A549 (cell line): Measurements from ENCODE around the gene CEP112. TPM values are rescaled to one million over a fixed set of nuclear protein-coding genes. Genes with fewer than 3 reads are reported as not detected.

ENCODE experiments used
- ATAC-seq, 2 experiments: fragments of 200-7000 bp in 1 of 2; fragments of >200 bp in 1 of 2; cut with Nextera tagmentation in 1 of 2; cut with Tn5 transposase in 1 of 2; 3 replicates each; pipeline versions ENCODE4 v1.8.0 to v1.9.1; 2018 to 2020; ENCODE audit warnings: mild to moderate bottlenecking in 1 of 2, moderate library complexity in 1 of 2
- CTCF ChIA-PET: fragments of 300-600 bp; sonication (Branson Sonifier 250); formaldehyde crosslinking; extraction: SDS; loops from one replicate; lab custom pipeline; 2021; ENCODE audit warnings: antibody characterized with exemption, inconsistent platforms; lab: Yijun Ruan, JAX
- POLR2A ChIA-PET: fragments of 350-600 bp; formaldehyde crosslinking; extraction: SDS; loops from one replicate; lab custom pipeline; 2021; ENCODE audit warnings: antibody characterized with exemption, inconsistent platforms; lab: Yijun Ruan, JAX
- DNase-seq, 2 experiments: peaks; one replicate each; pipeline versions ENCODE4 v3.0.0 to v3.0.0-alpha.2; 2011 to 2016; ENCODE audit warnings: low read depth in 1 of 2, low spot score in 1 of 2
- FAIRE-seq: peaks from 2 replicates; lab custom pipeline; 2011; peaks lifted over from hg19 to GRCh38; lab: Jason Lieb, UNC
- H3K27ac ChIP-seq, 2 experiments: fragments of >200 bp; sonication (Bioruptor Twin); formaldehyde crosslinking; 3 replicates each; pipeline ENCODE4 v1.5.1; 2016 to 2017
- H3K4me1 ChIP-seq: fragments of >200 bp; sonication (Bioruptor Twin); formaldehyde crosslinking; 3 replicates; pipeline ENCODE4 v1.6.1; 2016
- H3K4me2 ChIP-seq: fragments of >200 bp; sonication (Bioruptor Twin); formaldehyde crosslinking; 3 replicates; pipeline ENCODE4 v1.6.1; 2016
- H3K4me3 ChIP-seq: fragments of >200 bp; sonication (Bioruptor Twin); formaldehyde crosslinking; 3 replicates; pipeline ENCODE4 v1.5.1; 2016
- H3K9me3 ChIP-seq: fragments of >200 bp; sonication (Bioruptor Twin); formaldehyde crosslinking; 3 replicates; pipeline ENCODE4 v1.6.1; 2016
- CBX8 ChIP-seq: fragments of 200-600 bp; sonication (generic); IDR thresholded peaks from 2 replicates; pipeline ENCODE4 v1.6.1; 2016
- ESRRA ChIP-seq: fragments of 150-350 bp; IDR thresholded peaks from 2 replicates; pipeline ENCODE4 v1.6.1; 2014; ENCODE audit warnings: mild to moderate bottlenecking, low read length, borderline replicate concordance
- FOSL2 ChIP-seq, 2 experiments: fragments of 450-650 bp in 1 of 2; fragments of >200 bp in 1 of 2; sonication (Bioruptor Twin) in 1 of 2; formaldehyde crosslinking; IDR thresholded peaks; 2 replicates each; pipeline versions ENCODE4 v1.5.0 to v1.6.1; 2016 to 2020; ENCODE audit warnings: mild to moderate bottlenecking in 1 of 2, moderate library complexity in 1 of 2
- FOXS1 ChIP-seq: fragments of 250-450 bp; sonication (Bioruptor Pico); IDR thresholded peaks from 2 replicates; pipeline ENCODE4 v1.5.0; 2020; ENCODE audit warnings: mild to moderate bottlenecking, moderate library complexity
- GATA3 ChIP-seq: IDR thresholded peaks from 2 replicates; pipeline ENCODE4 v1.6.1; 2012; ENCODE audit warnings: borderline replicate concordance
- HOXB13 ChIP-seq: fragments of 250-450 bp; sonication (Bioruptor Pico); IDR thresholded peaks from 2 replicates; pipeline ENCODE4 v1.5.0; 2020; ENCODE audit warnings: low read depth, mild to moderate bottlenecking, moderate library complexity
- JUN ChIP-seq, 2 experiments: fragments of >200 bp; sonication (Bioruptor Twin); formaldehyde crosslinking; IDR thresholded peaks; 2 replicates in 1 of 2; 3 replicates in 1 of 2; pipeline ENCODE4 v1.6.1; 2016 to 2017
- KDM1A ChIP-seq: fragments of 200-600 bp; sonication (generic); IDR thresholded peaks from 2 replicates; pipeline ENCODE4 v1.6.1; 2016; ENCODE audit warnings: low read depth, mild to moderate bottlenecking
- KDM5A ChIP-seq: fragments of 200-600 bp; sonication (generic); IDR thresholded peaks from 2 replicates; pipeline ENCODE4 v1.6.1; 2016; ENCODE audit warnings: antibody characterized with exemption, mild to moderate bottlenecking
- MAFK ChIP-seq: fragments of 450-650 bp; IDR thresholded peaks from 2 replicates; pipeline ENCODE4 v1.6.1; 2014; ENCODE audit not compliant: partially characterized antibody
- NR3C1 ChIP-seq: fragments of >200 bp; sonication (Bioruptor Twin); formaldehyde crosslinking; IDR thresholded peaks from 3 replicates; pipeline ENCODE4 v1.6.1; 2017
- RFX5 ChIP-seq: fragments of 450-650 bp; IDR thresholded peaks from 2 replicates; pipeline ENCODE4 v1.7.1; 2014; ENCODE audit warnings: antibody characterized with exemption, mild to moderate bottlenecking, moderate library complexity
- RNF2 ChIP-seq: fragments of 200-600 bp; sonication (generic); IDR thresholded peaks from 2 replicates; pipeline ENCODE4 v1.6.1; 2016; ENCODE audit warnings: low read depth, mild to moderate bottlenecking, antibody characterized with exemption, moderate library complexity, borderline replicate concordance
- SMC3 ChIP-seq: fragments of >200 bp; sonication (Bioruptor Twin); formaldehyde crosslinking; IDR thresholded peaks from 3 replicates; pipeline ENCODE4 v1.6.1; 2018; ENCODE audit warnings: inconsistent platforms
- TFCP2L1 ChIP-seq: fragments of 250-450 bp; sonication (Bioruptor Pico); IDR thresholded peaks from 2 replicates; pipeline ENCODE4 v1.5.0; 2021; ENCODE audit warnings: mild to moderate bottlenecking
- ZFP36 ChIP-seq: fragments of 450-650 bp; IDR thresholded peaks from 2 replicates; pipeline ENCODE4 v1.6.1; 2014; ENCODE audit warnings: borderline replicate concordance; ENCODE audit not compliant: partially characterized antibody
- ZNF302 ChIP-seq: fragments of 250-450 bp; sonication (Bioruptor Pico); IDR thresholded peaks from 2 replicates; pipeline ENCODE4 v1.9.0; 2021; ENCODE audit warnings: inconsistent platforms, mild to moderate bottlenecking, moderate library complexity
- WGBS: methylation state at CpG from one replicate; pipeline ENCODE4 v1.1.6; 2017; ENCODE audit errors: missing lambda C conversion rate; 5-methylcytosine and 5-hydroxymethylcytosine counted together
- polyA plus RNA-seq, 4 experiments: library from polyadenylated mRNA; depleted of rRNA in 3 of 4; stranded (reverse); fragments of >200 nt; fragmentation: RNase III in 1 of 4; extraction: RNeasy Plus Mini Kit Qiagen cat#74134 plus additional on column Dnase treatment in 1 of 4; gene quantifications; 2 replicates in 3 of 4; 3 replicates in 1 of 4; pipeline ENCODE4 v1.2.3, GENCODE V29; 2011 to 2017
- TF ChIP-seq, protein P1 (sequence below): fragments of >200 bp; sonication (Bioruptor Twin); formaldehyde crosslinking; IDR thresholded peaks from 3 replicates; pipeline ENCODE4 v1.6.1; 2016
- TF ChIP-seq, protein P2 (sequence below): IDR thresholded peaks from 2 replicates; pipeline ENCODE4 v1.6.1; 2012; ENCODE audit warnings: low read depth, borderline replicate concordance
- TF ChIP-seq, protein P3 (sequence below): fragments of 250-450 bp; sonication (Bioruptor Pico); IDR thresholded peaks from 2 replicates; pipeline ENCODE4 v1.5.0; 2021; ENCODE audit warnings: mild to moderate bottlenecking, moderate library complexity, borderline replicate concordance
- TF ChIP-seq, protein P4 (sequence below): fragments of 250-450 bp; sonication (Bioruptor Pico); IDR thresholded peaks from 2 replicates; pipeline ENCODE4 v1.5.0; 2020; ENCODE audit warnings: low read depth, mild to moderate bottlenecking, moderate library complexity

CEP112 gene
- polyA plus RNA-seq, 2 of the 4 experiments (the other 2 are of a cell fraction): 9.6 to 15.2 TPM

DNA sequence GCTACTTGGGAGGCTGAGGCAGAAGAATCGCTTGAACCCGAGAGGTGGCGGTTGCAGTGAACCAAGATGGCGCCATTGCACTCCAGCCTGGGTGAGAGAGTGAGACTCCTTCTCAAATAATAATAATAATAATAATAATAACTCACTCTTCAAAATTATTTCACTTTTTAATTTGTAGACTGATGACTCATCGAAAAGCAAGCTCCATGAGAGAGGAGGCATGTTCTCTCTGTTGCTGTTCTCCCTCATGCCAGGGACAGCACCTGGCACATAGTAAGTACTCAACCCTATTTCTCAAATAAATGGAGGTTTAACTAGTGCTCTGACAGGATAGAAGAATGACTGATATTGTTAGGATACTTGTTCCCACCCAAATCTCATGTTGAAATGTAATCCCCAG is 265.3 kb downstream of the CEP112 start:
- Histone ChIP-seq H3K27ac (no peak overlapping the region), H3K4me1 (no peaks in the 10 kb centered on the region), H3K4me3 (no peak overlapping the region), H3K9me3 (no peaks in the 10 kb centered on the region), H3K4me2 (no peak overlapping the region)
- POLR2A ChIA-PET: no interaction called here
- no peak for FAIRE-seq
- CTCF ChIA-PET: interaction anchor here (1.8 kb wide), 1 partner anchor 632 kb away, joined by 5 read pairs; no protein-coding TSS in a partner anchor
- no peak for TF ChIP-seq KDM1A
- no peak for TF ChIP-seq FOXS1
- TF ChIP-seq NR3C1: no peak
- TF ChIP-seq MAFK: peak; percentile 84
- TF ChIP-seq, protein P1, sequence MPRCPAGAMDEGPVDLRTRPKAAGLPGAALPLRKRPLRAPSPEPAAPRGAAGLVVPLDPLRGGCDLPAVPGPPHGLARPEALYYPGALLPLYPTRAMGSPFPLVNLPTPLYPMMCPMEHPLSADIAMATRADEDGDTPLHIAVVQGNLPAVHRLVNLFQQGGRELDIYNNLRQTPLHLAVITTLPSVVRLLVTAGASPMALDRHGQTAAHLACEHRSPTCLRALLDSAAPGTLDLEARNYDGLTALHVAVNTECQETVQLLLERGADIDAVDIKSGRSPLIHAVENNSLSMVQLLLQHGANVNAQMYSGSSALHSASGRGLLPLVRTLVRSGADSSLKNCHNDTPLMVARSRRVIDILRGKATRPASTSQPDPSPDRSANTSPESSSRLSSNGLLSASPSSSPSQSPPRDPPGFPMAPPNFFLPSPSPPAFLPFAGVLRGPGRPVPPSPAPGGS: no peak
- TF ChIP-seq FOSL2 (IDR thresholded peaks at IDR 0.05): no peak
- TF ChIP-seq FOSL2 (CRISPR knock-in tag; IDR thresholded peaks at IDR 0.05): peak; percentile 56; the same call in 1 of the 2 replicates
- no peak for TF ChIP-seq JUN (IDR thresholded peaks at IDR 0.05)
- 96% methylated on average over 5 of the region's 5 CpGs for WGBS
- no peak for DNase-seq
- no peak for ATAC-seq

DNA sequence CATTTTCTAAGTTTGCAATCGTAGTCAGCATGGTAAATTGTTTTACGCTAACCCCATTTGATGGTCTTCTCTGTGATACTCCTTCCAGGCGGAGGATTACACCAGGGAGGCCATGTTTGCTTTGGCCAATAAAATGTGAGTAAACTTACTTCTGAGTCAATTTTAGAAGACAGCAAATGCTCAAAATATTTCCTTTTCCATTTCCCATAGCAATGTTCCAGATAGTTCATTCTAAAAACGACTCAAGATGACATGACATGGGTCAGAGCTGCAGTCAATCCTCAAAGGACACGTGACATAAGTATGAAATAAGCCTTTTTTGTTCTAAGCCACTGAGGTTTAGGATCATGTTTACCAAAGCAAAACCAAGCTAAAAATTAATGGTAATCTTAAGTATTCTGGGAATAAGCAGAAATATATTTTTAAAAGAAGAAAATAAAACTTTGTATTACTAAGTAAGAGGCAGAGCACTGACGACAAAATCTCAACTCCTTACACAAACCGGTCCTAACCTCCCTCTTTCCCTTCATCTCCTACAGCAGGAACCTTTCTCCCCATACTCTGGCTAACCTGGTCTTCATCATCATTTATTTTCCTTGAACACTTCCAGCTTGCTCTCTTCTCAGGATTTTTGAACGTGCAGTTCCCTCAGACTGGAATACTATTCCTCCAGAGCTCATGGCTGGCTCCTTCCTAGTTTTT is 266.2 kb downstream of the CEP112 start:
- no peak for FAIRE-seq
- CTCF ChIA-PET: interaction anchor here (0.9 to 1.8 kb wide), 4 partner anchors 17 to 631 kb away, joined by 3 to 5 read pairs (median 3); no protein-coding TSS in a partner anchor
- H3K27ac ChIP-seq: no peak overlapping the region
- H3K9me3 ChIP-seq: no peaks in the 10 kb centered on the region
- H3K4me1 ChIP-seq: no peaks in the 10 kb centered on the region
- POLR2A ChIA-PET: no interaction called here
- no peak overlapping the region for H3K4me3 ChIP-seq
- 80% methylated on average over 8 of the region's 8 CpGs for WGBS
- no peak for DNase-seq
- H3K4me2 ChIP-seq: no peak overlapping the region
- TF ChIP-seq, protein P2, sequence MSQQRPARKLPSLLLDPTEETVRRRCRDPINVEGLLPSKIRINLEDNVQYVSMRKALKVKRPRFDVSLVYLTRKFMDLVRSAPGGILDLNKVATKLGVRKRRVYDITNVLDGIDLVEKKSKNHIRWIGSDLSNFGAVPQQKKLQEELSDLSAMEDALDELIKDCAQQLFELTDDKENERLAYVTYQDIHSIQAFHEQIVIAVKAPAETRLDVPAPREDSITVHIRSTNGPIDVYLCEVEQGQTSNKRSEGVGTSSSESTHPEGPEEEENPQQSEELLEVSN: no peak
- TF ChIP-seq ZNF302 (CRISPR knock-in tag): no peak
- no peak for TF ChIP-seq FOXS1
- TF ChIP-seq HOXB13 (CRISPR knock-in tag): no peak
- TF ChIP-seq GATA3: no peak
- no peak for TF ChIP-seq KDM1A
- no peak for TF ChIP-seq ESRRA
- TF ChIP-seq ZFP36: no peak
- no peak for TF ChIP-seq SMC3
- ATAC-seq: no peak

DNA sequence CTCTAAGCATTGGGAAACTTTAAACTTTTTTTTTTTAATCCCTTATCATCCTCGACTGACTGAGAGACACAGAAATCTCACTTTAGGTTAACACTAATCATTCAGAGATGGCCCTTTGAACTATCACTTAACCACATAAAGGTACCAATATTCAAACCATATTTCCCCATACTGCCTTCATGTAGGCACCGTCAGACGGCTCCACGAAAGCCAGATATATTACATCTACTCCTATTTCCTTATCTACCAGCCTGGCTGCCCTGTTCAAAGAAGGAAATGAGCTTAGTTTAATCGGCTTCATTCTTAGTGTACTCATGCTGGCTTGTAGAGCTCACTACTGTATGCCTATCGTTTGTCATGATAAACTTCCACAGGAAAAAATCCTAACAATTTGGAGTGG is 270.9 kb downstream of the CEP112 start:
- ATAC-seq (no peak), FAIRE-seq (peak; percentile 32), DNase-seq (no peak)
- WGBS: 75% methylated on average over 6 of the region's 6 CpGs
- Histone ChIP-seq H3K9me3 (no peaks in the 10 kb centered on the region), H3K4me3 (no peak overlapping the region), H3K4me1 (no peaks in the 10 kb centered on the region), H3K4me2 (no peak overlapping the region), H3K27ac (no peak overlapping the region)
- POLR2A ChIA-PET: no interaction called here
- no peak for TF ChIP-seq RNF2
- CTCF ChIA-PET: no interaction called here

DNA sequence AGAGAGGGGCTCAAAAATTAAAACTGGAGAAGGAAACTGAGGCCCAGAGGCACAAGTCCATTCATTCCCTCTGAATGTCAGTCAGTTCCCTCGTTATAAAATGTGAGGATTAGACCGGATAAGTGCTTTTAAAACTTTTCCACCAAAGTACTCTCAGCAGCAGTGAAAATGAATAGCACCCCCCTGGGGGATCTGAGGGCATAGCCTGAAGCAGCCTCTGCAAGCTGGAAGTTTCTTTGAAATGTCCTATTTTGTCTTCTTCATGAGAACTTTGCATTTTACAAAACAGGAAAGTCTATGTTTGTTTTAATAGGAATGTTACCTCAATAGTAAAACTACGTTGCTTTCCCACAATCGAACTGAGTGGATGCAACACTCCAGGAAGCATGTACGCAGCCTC is 273.0 kb downstream of the CEP112 start:
- H3K27ac ChIP-seq: no peak overlapping the region
- FAIRE-seq (no peak), DNase-seq (no peak), ATAC-seq (no peak)
- no peaks in the 10 kb centered on the region for H3K4me1 ChIP-seq
- TF ChIP-seq ESRRA (no peak), RFX5 (no peak), TFCP2L1 (no peak), KDM5A (no peak), CBX8 (no peak)
- TF ChIP-seq, protein P3, sequence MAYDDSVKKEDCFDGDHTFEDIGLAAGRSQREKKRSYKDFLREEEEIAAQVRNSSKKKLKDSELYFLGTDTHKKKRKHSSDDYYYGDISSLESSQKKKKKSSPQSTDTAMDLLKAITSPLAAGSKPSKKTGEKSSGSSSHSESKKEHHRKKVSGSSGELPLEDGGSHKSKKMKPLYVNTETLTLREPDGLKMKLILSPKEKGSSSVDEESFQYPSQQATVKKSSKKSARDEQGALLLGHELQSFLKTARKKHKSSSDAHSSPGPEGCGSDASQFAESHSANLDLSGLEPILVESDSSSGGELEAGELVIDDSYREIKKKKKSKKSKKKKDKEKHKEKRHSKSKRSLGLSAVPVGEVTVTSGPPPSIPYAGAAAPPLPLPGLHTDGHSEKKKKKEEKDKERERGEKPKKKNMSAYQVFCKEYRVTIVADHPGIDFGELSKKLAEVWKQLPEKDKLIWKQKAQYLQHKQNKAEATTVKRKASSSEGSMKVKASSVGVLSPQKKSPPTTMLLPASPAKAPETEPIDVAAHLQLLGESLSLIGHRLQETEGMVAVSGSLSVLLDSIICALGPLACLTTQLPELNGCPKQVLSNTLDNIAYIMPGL (CRISPR knock-in tag): no peak
- TF ChIP-seq, protein P4, sequence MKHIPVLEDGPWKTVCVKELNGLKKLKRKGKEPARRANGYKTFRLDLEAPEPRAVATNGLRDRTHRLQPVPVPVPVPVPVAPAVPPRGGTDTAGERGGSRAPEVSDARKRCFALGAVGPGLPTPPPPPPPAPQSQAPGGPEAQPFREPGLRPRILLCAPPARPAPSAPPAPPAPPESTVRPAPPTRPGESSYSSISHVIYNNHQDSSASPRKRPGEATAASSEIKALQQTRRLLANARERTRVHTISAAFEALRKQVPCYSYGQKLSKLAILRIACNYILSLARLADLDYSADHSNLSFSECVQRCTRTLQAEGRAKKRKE (CRISPR knock-in tag): no peak
- CTCF ChIA-PET: interaction anchor here (1.0 kb wide), 2 partner anchors 24 to 624 kb away, joined by 3 read pairs; no protein-coding TSS in a partner anchor
- H3K9me3 ChIP-seq: no peaks in the 10 kb centered on the region
- 92% methylated on average over 5 of the region's 5 CpGs for WGBS
- no peak overlapping the region for H3K4me3 ChIP-seq
- POLR2A ChIA-PET: no interaction called here
- H3K4me2 ChIP-seq: no peak overlapping the region
